Pulmonary artery endothelial cell (primary cell): ENCODE results near the gene LCN10. TPM values are rescaled to one million over a fixed set of nuclear protein-coding genes. Genes with fewer than 3 reads are reported as not detected.
"Not testable (repeated sequence)": the region's sequence is repeated elsewhere in the genome, so short reads cannot be mapped to it uniquely, and the experiment has no call there.

Experiments
- DNase-seq: peaks from one replicate; pipeline ENCODE4 v3.0.0-alpha.2; 2011; ENCODE audit warnings: low read depth, low spot score
- total RNA-seq: library from RNA; depleted of rRNA; stranded (reverse); fragments of >200 nt; gene quantifications from 2 replicates; pipeline ENCODE4 v1.2.3, GENCODE V29; 2014

The LCN10 gene
- total RNA-seq, 1 donor from 2014 or later = under 0.01 TPM

DNA sequence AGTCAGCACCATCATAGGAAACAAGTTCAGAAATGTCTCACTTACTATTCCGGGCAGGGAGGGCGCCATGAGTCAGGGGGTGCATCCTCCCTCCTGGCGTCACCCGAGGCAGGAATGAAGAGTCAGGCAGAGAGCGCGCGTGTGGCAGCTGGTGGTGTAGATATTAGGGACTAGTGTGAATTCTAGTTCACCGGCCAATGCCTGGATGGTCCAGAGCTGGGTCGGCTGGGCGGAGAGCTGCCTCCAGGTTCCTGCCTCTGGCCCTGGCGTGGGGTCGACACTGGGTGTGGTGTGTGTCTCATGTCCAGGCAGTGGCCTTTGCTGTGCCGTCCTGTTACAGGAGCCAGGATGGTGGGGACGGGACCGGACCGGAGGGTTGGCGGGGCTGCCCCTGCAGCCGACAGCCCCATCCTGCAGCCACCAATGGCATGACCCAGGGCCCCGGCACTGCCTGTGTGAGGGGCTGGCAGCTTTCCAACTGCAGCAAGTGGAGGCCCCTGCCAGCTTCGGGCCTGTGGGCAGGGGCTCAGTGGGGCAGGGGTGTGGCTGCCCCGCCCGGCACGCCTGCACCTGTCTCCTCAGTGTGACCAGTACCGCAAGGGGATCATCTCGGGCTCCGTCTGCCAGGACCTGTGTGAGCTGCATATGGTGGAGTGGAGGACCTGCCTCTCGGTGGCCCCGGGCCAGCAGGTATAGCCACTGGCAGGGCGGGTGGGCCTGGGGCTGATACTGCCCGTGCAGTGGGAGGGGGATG is 21.2 kb downstream of the LCN10 start:
- peak; percentile 61 for DNase-seq

DNA sequence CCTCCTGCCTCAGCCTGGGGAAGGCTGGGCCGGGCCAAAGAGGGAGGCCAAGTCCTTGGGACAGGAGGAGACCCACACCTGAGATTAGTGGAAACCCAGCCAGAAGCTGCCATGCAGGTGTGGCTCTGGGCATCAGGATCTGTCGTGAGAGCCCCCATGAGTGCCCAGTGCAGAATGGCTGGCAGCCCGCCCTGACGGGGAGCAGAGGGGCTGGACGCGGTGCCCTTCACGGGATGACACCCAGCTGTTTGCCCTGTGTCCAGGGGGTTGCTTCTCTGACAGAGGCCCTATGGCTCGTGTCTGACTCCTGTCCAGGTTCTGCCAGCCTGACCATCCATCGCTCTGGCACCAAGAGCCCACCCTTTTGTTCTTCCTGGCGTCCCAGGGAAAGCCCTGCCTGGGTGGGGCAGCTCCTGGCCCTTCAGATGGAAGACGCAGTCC is 21.8 kb downstream of the LCN10 start:
- DNase-seq = no peak

DNA sequence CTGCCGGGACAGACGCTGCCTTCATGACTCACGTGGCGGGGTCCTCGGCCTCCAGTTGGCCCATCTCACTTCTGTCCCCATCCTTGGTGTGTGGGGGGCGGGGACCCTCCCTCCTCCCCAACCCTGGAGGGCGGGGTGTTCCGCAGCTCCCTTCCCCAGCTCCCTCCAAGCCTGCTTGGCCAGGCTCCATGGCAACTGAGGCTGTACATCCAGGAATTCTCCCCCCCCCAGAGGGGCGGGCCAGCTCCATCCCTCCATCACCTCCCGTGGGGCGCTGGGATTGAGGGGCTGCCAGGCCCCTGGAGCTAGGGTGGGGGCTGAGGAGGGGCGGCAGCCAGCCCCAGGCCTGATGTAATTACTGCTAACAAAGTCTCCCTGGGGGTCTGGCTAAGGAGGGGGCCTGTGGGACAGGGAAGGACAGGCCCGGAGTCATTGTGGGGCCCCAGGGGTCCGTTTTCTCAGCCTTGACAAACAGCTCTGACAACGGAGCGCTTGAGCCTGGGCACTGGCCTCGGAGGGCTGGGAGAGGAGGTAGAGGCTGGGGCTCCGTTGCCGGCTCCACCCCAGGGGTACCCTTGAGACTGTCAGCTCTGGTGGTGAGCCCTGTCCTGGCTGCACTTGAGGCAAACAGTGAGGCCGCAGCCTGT is 22.4 kb downstream of the LCN10 start:
- no peak for DNase-seq

DNA sequence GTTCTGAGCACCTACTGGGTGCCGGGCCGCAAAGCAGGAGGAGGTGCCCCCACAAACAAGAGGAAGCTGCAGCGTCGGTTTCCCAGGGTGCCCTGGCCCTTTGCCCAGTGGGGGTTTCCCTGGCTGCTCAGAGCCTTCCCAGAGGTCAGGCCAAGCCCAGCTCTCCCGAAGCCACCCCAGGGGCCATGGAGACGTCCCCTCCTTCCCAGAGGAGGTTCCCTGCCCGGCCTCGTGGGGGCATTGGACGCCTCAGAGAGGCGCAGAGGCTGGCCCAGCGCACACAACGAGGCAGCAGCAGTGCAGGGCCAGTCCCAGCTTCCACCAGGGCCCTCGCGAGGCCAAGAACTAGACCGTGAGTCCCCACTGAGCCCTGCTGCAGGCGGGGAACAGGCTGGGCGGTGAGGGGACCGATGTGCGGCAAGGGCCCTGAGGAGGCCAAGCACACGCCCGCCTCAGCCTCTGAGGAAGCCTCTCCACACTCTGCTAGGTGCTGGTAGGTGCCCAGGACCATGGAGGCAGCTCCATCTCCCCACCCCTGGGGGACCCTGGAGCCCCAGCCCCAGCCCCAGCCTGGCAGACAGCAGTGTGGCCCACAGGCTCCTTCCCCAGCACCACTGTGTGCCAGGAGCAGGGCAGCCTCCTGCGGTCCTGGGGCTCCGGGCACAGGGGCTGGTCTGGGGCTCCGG is 23.4 kb downstream of the LCN10 start:
- no peak for DNase-seq

DNA sequence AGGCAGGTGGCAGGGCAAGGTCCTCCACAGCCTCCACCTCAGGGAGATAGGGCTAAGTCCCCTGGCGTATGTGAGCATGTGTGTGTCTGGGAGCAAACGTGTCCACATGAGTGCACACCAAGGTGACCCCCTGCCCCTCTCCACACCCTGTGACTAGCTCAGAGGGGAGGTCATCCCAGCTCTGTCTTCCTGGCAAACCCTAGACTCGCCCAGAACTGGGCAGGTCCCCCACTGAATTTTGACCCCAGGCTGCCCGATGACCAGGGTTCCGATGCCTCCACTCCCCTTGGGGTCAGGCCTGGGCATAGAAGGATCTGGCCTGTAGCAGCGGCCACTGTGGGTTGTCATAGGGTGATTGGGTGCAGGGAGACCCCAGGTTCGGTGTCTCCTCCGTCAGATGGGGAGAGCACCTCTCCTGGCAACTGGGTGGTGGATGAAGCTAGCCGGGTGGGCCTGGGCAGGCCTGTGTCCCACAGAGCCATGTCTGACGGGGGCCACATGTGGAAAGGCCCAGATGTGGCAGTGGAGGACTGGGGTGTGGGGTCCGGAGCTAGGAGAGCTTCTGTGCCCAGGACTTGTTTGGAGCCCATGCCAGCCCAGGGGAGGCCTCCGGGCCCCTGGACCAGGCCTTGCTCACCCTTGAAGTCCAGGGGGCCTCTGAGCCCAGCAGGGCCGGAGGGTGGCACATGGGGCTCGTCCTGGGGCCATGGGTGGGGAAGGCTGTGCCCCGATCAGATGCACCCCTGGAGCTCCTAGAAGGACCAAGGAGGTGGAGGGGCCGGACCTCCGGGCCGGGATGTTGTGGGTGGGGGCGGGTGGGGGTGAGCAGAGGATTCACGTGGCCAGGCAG is 24.2 kb downstream of the LCN10 start:
- DNase-seq = no peak

DNA sequence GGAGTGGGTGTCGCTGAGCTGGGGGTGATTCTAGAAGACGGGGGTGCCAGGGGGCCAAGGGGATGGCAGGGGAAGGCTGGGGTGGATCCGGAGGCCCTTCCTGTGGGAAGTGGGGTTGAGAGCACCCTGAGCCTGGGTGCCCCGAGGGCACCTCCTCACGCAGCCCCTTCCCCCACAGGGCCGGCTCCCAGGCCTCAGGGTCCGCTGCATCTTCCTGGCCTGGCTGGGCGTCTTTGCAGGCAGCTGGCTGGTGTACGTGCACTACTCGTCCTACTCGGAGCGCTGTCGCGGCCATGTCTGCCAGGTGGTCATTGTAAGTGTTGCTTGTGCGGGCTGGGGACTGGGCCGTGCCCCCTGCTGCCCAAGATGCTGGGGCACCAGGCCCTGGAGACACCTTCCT is 25.3 kb downstream of the LCN10 start:
- DNase-seq = no peak

DNA sequence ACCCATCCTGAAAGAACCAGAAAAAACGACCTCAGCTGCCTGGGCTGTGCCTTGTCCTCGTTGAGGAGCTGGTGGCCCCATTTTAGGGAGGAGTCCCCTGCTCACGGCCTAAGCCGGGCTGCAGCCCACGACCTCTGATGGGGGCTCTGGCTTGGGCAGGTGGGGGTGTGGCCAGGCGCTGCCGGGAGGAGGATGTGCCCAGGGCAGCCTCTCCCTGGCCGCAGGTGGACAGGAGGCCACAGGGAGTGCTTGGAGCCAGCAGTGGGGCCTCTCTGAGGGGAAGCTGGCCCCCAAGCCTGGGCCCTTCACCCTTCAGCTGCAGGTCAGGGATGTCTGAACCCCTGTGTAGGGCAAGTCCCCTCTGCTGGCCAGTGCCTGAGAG is 27.9 kb downstream of the LCN10 start:
- DNase-seq = no peak

DNA sequence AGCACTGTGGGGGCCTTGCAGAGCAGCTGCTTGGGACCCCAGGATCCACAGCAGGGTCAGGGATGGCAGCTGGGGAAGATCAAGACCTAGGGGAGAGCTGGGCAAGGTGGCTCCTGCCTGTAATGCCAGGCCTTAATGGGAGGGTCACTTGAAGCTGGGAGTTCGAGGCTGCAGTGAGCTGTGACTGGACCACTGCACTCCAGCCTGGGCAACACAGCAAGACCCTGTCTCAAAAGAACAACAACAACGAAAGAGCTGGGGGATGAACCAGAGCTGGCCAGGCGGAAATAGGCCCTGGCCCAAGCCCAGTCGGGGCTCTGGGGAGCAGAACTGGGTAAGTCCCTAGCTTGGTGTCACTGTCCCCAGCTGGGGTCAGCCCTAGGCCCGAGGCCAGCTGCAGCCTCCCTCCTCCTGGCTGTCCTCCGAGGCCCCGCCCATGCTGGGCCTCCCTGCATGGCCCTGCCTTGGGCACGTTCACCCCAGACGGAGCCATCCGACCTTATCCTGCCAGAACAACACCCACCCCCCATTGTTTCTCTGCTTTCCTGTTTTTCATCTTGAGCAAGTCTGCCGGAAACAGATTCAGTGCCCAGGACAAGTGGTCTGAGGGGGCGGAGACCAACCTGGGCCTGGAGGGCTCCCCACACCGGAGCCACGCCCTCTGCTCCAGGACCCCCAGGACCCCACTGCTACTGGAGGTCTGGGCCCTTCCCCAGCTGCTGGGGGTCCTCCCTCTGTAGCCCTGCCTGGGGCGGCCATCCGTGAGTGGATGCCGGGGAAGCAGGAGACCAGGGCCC is 28.4 kb downstream of the LCN10 start:
- DNase-seq = peak; percentile 88

DNA sequence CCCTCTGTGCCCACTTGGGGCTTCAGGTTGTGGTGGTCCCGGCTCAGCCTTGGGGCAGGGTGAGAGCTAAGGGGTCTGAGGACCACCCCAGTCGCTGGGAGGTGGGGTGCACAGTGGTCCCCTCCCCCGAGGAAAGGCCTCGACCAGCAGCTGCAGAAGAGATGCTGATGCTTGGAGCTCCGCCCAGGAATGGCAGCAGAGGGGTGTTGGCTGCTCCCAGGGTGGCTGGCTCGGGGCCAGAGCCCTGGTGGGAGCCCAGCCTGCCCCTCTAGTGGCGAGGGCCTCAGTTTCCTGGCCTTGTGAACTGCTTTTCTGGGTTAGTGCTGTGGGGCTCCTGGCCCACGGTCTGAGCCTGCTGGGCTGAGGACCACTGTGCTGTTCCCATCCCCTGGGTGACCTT is 29.2 kb downstream of the LCN10 start:
- DNase-seq = no peak

DNA sequence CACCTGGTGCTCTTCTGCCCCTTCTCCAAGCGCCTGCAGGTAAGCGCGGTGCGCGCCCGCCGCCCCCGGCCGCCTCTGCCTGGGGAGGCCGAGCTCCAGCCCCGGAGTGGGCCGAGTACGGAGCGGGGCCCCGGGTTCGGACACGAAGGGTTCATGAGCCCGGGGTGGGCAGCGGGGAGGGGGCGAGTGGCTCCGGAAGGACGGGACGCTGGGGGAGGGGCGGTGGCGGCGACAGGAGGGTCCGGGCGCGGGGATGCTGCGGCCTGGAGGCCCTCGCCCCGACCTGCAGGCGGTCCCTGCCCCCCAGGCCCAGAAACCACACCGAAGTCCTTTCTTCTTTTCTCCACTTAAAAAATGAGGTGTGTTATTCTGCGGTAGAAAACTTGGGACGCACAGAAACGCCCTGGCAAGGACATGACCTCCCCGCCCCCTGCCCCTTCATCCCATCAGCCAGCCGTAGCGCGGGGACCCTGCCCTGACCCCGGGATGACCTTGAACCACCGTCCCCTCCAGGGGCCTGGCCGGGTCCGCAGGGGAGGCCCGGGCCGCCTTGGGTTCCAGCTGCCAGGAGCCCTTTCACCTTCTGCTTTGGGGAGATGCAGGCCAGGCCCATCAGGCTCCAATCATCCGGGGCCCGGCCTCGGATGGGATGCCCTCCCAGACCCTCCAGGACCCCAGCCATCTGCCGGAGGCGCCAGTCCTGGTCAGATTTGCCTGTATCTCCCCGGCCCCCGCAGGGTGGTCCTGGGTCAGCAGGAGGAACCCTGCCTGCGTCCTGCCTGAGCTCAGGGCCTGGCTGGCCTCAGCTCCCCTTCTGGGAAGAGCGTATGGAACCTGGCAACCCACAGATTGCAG is 29.8 kb downstream of the LCN10 start:
- no peak for DNase-seq

DNA sequence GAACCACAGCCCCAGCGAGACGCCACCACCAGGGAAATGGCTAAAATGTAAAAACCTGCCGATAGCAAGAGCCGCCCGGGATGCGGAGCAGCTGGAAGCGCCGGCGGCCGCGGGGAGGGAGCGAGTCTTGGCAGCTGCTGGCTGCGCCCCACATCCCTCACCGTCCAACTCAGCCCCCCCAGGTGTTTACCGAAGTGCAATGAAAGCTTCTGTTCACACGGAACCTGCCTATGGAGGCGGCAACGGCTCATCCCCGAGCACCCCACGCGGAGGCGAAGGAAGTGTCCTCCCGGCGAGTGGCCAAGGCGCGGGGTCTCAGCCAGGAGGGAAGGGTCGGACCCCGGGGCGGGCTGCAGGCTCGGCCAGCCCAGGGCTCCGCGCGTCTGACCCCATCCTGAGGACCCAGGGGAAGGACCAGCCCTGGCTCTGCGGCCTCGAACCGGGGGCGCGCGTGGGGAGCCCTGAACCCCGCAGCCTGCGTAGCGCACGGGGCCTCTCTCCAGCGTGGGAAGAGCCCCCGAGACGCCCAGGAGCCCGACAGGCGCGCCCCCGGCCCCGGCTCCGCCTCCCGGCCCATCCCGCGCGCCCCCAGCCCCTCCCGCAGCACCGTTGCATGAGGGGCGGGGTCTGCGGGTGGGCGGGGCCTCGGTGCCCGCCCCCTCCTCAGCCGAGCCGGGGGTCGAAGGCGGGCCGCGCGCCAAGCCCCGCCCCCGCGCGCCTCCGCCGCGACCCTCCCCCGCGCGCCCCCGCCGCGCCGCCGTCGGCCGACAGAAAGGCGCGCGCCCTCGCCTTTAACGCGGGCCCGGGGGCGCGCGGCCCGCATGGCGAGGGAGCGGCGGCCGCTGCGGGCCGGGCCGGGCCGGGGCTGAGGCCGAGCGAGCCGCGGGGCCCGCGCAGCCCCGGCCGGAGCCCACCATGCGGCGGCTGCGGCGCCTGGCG is 30.7 kb downstream of the LCN10 start, which contains the start of gene DIPK1B:
DIPK1B (plus strand) TSS at position 822 of the 939 bp plus-strand sequence; CDS start at position 916, 94 bp downstream.
- no peak for DNase-seq

DNA sequence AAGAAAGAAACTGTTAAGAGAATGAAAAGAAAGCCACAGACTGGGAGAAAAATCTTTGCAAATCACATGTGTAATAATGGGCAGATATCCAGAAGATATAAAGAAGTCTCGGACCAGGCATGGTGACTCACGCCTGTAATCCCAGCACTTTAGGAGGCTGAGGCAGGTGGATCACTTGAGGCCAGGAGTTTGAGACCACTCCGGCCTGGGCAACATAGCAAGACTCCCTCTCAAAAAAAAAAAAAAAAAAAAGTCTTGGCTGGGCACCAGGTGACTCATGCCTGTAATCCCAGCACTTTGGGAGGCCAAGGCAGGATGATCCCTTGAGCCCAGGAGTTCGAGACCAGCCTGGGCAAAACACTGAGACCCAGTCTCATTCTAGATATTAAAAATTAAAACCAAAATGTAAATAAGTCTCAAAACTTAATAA is 31.5 kb downstream of the LCN10 start:
- not testable (repeated sequence) for DNase-seq

DNA sequence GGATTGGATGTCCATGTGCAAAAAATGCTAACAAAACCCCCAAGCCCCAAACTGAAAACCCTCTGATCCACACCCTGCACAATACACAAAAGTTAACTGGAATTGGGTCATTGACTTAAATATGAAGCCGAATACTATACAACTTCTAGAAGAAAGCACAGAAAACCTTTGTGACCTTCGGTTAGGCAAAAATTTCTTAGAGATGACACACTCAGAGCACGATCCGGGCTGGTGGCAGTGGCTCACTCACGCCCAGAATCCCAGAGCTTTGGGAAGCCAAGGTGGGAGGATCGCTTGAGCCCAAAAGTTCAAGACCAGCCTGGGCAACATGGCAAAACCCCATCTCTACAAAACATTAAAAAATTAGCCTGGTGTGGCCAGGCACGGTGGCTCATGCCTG is 32.2 kb downstream of the LCN10 start:
- DNase-seq = no peak

DNA sequence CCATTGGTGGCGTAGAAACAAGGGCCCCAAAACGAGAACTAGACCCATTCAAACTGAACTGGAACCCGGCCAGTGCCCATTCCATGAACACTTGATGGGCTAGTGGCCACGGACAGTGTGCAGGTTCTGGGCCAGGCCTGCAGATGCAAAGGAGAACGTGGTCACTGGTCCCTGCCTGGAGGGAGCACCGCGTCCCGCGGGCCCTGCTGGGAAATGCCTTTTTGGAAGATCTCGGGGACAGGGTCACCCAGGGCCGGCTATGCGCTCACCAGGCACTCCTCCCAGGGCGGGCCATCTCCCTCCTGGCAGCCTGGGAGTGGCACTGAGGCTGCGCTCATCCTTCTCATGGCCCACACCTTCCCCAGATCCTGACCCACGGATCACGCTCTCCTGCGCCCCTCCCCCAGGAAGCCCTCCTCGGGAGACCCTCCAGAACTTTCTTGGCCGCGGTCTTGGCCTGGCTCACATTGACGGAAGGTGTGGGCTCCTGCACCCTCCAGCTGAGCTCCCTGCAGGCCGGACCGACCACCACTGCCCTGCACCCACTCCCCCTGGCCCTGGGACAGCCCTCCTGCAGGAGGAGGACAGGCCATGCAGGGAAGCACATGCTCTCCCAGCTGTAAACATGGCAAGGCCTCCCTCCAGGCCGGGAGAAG is 33.2 kb downstream of the LCN10 start:
- DNase-seq = no peak

DNA sequence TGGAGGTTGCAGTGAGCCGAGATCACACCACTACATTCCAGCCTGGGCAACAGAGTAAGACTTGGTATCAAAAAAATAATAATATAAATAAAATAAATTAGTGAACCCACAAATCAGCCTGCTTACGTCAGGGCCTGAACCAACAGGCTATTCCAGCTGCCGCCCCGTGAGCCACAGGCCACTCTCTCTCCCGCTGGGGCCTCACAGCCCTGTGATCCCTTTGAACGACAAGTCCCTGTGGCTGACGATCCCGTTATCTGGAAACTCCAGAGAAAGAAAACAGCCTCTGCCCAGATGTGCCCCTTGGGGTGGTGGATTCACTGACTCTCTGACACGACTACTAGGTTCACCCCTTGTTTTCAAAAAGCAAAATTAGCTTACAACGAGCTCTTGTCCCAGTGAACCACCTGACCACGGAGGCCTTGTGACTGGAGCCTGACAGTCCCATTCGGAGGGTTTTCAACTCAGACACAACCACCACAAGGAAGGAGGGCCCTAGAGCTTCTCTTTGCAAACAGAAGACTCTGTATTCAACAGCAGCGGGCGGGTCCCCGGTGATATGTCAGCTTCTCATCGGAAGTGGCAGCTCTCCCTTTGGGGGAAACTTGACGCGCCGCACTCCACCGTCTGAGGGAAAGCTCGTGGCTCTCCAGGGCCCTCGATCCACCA is 34.8 kb downstream of the LCN10 start:
- no peak for DNase-seq

DNA sequence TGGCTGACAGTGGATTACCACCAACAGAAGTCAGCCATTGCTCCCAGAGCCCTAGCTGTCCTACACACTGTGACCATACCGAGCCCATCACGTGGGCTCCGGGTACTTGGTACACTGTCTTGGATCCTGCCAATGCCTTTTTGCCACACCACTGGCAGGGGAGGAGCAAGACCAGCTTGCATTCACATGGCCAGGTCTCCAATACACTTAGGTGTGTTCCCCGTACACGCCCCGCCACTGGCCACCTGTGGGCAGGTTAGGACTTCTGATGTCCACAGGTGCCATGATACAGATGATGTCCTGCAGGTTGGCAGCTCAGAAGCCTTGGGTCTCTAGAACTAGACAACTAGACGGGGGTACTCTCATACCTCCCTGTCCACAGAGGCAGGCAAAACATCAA is 35.7 kb downstream of the LCN10 start:
- DNase-seq = no peak

DNA sequence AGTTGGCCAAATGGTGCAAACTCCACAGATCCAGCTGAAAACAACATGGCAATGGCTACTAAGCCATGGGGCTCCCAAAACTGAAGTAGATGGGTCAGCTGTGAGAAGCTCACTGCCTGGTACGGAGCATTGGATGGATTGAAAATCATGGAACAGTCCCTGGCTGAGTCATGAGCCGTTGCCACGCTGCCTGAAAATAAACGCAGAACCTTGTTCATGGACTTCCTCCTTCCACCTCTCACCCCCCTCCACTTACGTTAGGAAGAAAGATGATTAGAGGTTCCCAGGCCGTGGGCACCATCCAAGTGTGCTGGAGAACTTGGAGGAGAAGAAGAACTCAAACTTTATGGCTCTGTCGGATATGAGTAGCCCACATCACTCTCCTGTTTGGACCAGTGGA is 37.2 kb downstream of the LCN10 start:
- no peak for DNase-seq
